HG03135 (cell line): ENCODE measurements around the gene TCN2.
"Not testable (repeated sequence)": the region's sequence is repeated elsewhere in the genome, so short reads cannot be mapped to it uniquely, and the experiment has no call there.

Experiments
- ATAC-seq: cut with Tn5 transposase; IDR thresholded peaks from one replicate; pipeline ENCODE4 v1.9.1; 2021; ENCODE audit warnings: mild to moderate bottlenecking, moderate library complexity; ENCODE audit not compliant: unreplicated experiment

TCN2 gene

GRCh38 chr22:30575859-30576258, 31.1 kb upstream of the TCN2 start:
- no peak for ATAC-seq

DNA sequence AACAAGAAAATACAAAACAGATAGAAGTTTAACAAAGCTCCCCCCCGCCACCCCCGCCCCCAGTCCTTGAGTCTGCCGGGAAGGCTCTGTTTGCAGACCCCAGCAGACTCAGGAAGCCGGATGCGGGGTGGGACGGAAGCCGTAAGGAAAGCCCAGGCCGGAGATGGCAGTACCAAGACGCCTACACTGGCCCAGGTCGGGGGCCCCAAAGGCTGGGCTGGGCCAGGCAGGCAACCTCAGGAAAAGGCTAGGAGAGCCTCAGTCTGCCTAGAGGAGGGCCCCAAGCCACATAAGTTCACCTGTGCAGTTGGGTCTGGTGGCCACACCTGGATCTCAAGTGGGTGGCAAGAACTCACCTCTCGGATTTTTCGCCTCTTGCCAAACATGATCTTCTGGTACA, 28.5 kb upstream of the TCN2 start:
- no peak for ATAC-seq

- no peak for ATAC-seq
These were observed 26.1 kb upstream of the TCN2 start for GRCh38 chr22:30580896-30581295.

- ATAC-seq, result no peak
These were observed 24.9 kb upstream of the TCN2 start for GRCh38 chr22:30582051-30582450.

GRCh38 chr22:30582788-30583545, 24.0 kb upstream of the TCN2 start:
- no peak for ATAC-seq

DNA sequence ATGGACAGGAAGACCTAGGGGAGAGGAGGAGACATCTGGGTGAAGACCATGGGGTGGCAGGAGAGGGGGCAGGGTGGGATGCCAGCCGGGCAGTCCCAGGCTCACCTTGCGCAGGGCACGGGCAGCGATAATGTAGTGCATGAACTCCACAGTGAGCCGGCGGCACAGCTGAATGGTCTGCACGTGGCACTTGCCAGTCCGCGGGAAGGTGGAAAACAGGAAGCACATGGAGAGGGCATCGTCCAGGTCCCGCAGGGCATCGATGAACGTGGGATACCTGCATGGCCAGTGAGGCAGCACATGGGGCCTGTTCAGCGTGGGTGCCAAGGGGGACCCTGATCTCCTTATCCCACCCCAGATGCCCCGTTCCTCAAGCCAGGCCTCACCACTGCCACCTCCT, 22.5 kb upstream of the TCN2 start:
- no peak for ATAC-seq

GRCh38 chr22:30586414-30586813, 20.6 kb upstream of the TCN2 start:
- ATAC-seq, result no peak

DNA sequence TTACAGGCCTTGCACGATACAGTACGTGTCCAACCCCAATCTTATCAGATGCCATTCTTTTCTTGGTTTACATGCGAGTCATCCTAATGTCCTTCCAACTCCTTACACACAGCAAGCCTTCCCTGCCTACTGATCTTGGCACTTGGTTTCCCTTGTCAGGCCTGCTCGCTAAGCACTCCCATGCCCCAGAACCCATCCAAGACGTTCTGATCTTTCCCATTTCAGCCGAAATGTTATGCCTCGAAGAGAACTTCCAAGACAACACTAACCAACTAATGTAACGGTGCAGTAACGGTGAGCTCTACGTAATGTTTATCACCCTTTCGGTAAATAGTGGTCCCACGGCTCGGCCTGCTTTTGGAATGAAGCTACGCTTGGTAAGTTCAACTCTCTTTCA, 15.8 kb upstream of the TCN2 start:
- no peak for ATAC-seq

- peak; percentile 90 for ATAC-seq
These were observed 15.2 kb upstream of the TCN2 start, which contains the start of gene PES1 for GRCh38 chr22:30591588-30592359. PES1 (minus strand) TSS chr22:30591910; CDS start chr22:30591833, 77 bp downstream.

GRCh38 chr22:30592360-30592713, 14.6 kb upstream of the TCN2 start:
- ATAC-seq, result not testable (repeated sequence)

- ATAC-seq, result no peak
These were observed 10.8 kb upstream of the TCN2 start for GRCh38 chr22:30596199-30596598.

DNA sequence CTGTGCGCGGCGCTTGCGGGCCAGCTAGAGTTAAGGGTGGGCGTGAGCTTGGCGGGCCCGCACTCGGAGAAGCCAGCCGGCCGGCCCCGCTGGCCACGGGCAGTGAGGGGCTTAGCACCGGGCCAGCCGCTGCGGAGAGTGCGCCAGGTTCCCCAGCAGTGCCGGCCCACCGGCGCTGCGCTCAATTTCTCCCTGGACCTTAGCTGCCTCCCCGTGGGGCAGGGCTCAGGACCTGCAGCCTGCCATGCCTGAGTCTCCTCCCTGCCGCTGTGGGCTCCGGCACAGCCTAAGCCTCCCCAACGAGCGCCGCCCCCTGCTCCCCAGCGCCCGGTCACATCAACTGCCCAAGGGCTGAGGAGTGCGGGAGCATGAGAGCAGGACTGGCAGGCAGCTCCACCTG, 10.1 kb upstream of the TCN2 start:
- no peak for ATAC-seq

DNA sequence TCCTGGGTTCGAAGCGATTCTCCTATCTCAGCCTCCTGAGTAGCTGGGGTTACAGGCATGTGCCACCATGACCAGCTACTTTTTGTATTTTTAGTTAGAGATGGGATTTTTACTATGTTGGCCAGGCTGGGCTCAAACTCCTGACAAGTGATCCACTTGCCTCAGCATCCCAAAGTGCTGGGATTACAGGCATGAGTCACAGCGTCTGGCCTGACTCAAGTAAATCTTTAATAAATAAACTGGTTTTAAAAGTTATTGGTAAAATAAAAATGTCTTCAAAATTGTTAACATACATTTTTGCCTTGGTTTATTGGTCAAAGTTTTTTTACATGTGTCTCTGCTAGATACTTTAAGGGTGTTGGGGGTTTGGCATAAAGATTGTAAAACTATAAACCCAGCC, 8.0 kb upstream of the TCN2 start:
- no peak for ATAC-seq

GRCh38 chr22:30600921-30601320, 6.1 kb upstream of the TCN2 start:
- no peak for ATAC-seq

DNA sequence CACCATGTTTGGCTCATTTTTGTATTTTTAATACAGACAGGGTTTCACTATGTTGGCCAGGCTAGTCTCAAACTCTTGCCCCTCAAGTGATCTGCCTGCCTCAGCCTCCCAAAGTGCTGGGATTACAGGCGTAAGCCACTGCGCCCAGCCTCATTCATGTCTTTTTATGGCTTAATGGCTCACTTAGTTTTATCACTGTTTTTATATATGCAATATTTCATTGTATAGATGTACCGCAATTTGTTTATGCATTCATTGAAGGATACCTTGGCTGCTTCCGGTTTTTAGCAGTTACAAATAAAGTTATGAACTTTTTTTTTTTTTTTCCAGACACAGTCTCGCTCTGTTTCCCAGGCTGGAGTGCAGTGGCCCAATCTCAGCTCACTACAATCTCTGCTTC, 5.5 kb upstream of the TCN2 start:
- no peak for ATAC-seq

DNA sequence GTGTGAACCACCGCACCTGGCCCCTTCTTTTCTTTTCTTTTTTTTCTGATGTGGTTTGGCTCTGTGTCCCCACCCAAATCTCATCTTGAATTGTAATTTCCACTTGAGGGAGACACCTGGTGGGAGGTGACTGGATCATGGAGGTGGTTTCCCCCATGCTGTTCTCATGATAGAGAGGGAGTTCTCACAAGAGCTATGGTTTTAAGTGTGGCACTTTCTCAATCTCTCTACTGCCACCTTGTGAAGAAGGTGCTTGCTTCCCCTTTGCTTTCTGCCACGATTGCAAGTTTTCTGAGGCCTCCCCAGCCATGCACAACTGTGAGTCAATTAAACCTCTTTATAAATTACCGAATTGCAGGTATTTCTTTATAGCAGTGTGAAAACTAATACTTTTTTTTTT, 4.9 kb upstream of the TCN2 start:
- no peak for ATAC-seq

DNA sequence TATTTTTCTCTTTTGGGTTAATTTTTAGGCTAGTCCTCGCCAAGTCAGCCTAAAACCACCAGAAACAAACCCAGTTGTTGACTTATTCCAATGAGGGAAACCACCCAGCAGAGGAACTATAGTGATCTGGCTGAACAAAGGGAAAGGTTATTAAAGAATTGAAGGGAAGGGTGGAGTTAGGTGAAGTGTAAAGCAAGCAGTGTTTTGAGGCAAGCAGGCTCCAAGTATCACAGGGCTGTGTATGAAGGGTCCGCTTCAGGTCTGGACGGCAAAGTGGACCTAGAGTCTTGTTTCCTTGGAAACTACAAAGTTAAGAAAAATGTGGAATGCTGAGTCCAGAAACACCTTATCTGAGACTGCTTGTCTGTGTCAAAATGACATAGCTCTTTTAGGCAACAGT, 3.2 kb upstream of the TCN2 start:
- ATAC-seq, result no peak

- ATAC-seq, result no peak
These were observed 2.3 kb upstream of the TCN2 start for GRCh38 chr22:30604723-30605122.

- no peak for ATAC-seq
These were observed 1.4 kb upstream of the TCN2 start for GRCh38 chr22:30605449-30606110.

DNA sequence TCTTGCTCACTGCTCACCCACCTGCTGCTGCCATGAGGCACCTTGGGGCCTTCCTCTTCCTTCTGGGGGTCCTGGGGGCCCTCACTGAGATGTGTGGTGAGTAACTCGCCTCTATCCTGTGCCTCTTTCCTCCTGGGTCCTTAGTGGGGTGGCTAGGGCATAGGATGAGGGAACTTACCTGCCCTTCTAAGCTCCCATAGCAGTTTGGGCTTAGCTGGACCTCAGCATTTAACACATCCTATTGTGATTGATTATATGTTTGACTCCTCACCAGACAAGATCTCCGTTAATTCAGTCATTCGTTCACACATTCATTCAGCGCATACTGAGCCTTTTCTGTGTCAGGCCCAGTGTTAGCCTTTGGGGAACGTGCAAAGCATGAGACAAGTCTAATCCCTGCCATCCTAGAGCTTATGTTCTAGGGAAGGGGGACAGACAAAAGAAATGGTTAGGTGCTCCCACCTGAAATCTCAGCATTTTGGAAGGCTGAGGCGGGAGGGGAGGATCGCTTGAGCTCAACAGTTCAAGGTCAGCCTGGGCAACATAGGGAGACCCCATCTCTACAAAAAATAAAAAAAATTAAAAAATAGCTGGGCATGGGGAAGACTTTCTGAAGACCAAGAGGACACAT, 441 bp downstream of the TCN2 start:
- ATAC-seq, result peak; percentile 9

DNA sequence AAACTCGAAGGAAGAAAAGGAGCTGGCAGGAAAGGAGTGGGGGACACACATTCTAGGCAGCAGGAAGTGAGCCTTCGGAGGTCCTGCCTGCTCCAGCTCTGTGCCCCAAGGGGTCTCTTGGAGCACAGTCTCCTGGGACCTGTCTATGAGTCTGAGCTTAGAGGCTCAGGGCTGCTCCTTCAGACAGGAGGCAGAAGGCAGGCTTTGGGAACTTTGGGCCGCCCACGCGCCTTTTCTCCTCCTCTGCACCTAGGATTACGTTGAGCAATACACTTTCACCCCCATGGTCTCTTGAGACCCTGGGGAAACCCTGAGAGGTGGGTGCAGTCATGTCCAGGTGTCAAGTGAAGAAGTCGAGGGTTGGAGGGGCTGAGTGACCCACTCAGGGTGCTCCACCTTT, 965 bp downstream of the TCN2 start:
- ATAC-seq, result no peak
